IPS DF 4.7 (cell line): ENCODE measurements around the gene MUCL3.
"Not testable (repeated sequence)": the region's sequence is repeated elsewhere in the genome, so short reads cannot be mapped to it uniquely, and the experiment has no call there.

ENCODE experiments used
- DNase-seq: peaks from one replicate; pipeline ENCODE4 v3.0.0-alpha.2; 2013; ENCODE audit warnings: low spot score; ENCODE audit errors: extremely low read depth

MUCL3 gene

DNA sequence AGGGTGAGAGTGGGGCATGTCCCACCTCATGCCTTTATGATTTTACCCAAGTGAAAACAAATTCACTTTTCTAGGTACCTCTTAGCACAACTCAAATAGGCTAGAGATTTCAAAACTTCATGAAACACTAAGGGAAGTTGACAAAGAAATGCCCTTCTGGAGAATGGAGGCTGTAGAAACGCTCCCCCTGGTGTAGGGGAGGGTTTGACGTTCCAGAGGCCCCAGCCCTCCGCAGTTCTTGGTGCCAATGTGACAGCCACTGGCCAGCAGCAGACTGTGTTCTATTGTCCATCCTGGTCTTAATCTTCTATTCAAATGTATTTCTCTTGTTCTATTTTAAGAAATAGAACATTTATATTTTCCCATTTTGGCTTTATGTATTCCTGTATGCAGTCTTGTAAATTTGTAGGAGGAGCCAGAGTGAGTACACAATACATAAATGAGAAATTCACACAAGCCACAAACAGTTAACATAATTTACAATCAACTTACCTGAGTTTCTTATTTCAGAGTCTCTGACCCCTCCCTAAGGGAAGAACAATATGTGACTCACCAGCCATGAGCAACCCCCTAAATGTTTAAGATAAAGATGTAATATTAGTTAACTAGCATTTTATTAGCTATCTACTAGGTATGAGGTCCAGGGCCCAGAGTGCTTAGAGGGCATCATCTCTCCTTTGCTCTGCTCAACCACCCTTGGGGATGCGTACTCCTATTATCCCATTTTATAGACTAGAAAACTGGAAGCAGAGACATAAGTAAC is 33.9 kb downstream of the MUCL3 start:
- no peak for DNase-seq

- no peak for DNase-seq
Measured at GRCh38 chr6:30979141-30979540, 38.4 kb downstream of the MUCL3 start.

- DNase-seq, result no peak
Measured at GRCh38 chr6:30979690-30980089, 38.9 kb downstream of the MUCL3 start.

GRCh38 chr6:30981942-30982772 is 41.4 kb downstream of the MUCL3 start:
- DNase-seq, result peak; percentile 69

GRCh38 chr6:30983439-30983838 is 42.7 kb downstream of the MUCL3 start, which contains the start of gene MUC21:
TSS of gene MUC21 (plus strand) at chr6:30983718. CDS start at chr6:30983959, 241 bp downstream.
- DNase-seq, result no peak

DNA sequence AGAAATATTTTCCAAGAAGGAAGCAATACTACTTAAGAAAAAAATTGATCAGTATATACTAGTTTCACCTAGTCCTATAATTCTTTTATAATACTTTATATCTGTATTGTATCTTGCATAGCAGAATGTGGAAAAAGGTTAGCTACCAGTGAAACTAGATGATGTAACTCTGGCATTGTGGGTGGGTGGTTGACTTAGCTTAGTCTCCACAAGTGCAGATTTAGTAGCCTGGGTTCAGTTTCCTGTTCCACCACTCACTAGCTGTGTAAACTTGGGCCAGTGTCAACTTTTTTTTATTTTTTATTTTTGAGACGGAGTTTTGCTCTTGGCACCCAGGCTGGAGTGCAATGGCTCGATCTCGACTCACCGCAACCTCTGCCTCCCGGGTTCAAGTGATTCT is 44.7 kb downstream of the MUCL3 start:
- no peak for DNase-seq

GRCh38 chr6:30987304-30987703 is 46.5 kb downstream of the MUCL3 start:
- DNase-seq, result no peak

GRCh38 chr6:30988209-30988825 is 47.5 kb downstream of the MUCL3 start:
- DNase-seq, result no peak

DNA sequence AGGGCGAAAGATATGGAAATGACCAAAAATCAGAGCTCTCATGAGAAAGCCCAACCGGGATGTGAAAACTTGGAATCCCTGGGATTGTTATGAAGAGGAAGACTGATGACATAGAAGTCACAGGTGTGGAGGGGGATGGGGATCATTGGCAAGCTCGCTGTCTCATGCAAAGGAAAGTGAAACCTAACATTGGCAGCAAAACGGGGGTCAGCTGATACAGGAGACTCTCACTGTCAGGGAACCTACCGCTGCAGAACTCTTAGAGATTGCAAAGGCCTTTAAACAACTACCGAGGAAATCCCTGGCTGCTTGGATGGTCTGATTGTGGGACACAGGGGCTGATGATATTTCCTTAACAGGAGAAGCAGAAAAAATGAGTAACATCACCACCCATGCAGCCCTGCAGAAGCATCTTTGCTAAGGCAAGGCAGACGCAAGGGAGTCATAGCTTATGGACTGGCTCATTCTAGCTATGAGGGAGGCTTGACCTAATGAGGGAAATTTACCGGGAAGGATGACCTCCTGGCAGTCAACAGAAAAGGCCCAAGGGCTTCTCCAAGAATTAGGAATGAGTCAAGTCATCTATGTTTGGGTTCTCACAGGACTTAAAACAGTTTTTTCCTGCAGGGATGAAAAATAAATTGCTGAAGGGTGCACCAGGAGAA is 49.8 kb downstream of the MUCL3 start:
- no peak for DNase-seq

GRCh38 chr6:30991891-30992290 is 51.1 kb downstream of the MUCL3 start:
- no peak for DNase-seq

DNA sequence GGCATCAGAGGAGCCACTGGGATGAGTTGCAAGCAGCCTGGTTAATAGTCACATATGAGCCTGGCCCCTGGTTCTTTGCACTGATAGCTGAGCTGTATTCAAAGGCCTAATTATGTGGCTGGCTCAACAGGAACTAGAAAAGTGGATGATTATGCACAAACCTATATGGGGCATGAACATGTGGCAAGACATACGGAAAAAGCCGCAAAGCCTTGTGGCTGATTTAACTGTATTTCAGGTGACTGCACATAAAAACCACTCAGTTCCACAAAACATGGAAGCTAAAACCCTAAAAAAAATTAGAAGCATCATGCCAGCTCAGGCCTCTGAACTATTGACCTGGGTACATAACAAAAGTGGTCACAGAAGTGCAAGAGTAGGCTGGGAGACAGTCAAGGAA is 56.5 kb downstream of the MUCL3 start:
- DNase-seq, result no peak

- no peak for DNase-seq
Measured at GRCh38 chr6:30998785-30999184, 58.0 kb downstream of the MUCL3 start.

GRCh38 chr6:31000067-31000860 is 59.5 kb downstream of the MUCL3 start:
- DNase-seq, result not testable (repeated sequence)

GRCh38 chr6:31001281-31001888 is 60.6 kb downstream of the MUCL3 start:
- no peak for DNase-seq

DNA sequence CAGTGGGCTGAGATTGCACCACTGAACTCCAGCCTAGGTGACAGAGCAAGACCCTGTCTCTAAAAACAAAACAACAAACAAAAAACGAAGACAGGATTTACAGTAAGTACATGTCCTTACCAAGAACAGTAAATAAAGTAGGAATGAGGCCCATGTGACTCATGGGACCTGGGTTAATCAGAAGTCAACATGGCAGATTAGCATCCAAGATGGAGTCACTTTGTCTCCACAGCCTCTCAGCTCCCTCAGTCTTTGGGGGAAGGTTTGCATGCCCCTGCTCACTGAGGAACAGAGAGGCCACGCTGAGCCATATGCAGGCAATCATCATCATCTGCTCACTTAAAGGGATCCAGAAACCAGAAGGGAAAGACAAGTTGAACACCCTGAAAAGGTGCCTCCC is 61.7 kb downstream of the MUCL3 start:
- DNase-seq, result no peak
